Measurements from ENCODE around the gene USP20.

The USP20 gene

DNA sequence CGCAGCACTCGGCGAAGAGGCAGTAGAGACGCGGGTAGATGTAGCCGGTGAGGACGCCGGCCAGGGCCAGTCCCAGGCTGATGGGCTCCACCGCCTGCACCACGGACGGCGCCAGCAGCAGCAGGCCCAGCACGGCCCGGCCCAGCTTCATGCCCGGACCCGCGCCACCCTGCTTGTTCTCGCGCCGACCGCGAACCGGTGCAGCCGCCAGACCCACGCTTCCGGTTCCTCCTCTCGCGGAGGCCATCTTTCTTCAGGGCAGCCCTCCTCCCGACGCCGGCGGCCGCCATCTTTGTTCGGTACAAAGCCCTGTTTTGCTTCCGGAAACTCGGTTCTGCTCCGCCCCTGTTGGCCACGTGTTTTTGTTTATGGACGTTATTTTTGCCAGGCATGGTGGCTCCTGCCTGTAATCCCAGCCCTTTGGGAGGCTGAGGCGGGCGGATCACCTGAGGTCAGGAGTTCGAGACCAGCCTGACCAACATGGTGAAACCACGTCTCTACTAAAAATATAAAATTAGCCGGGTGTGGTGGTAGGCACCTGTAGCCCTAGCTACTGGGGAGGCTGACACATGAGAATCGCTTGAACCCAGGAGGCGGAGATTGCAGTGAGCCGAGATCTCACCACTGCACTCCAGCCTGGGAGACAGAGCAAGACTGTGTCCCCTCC is 11.2 kb upstream of the USP20 start, which contains the start of gene TOR1A:
Gene TOR1A (minus strand): TSS at position 202 of the 667 bp plus-strand sequence. CDS start 51 bp downstream, at position 151.
- DNase-seq, result peak; percentile 89 to 90

DNA sequence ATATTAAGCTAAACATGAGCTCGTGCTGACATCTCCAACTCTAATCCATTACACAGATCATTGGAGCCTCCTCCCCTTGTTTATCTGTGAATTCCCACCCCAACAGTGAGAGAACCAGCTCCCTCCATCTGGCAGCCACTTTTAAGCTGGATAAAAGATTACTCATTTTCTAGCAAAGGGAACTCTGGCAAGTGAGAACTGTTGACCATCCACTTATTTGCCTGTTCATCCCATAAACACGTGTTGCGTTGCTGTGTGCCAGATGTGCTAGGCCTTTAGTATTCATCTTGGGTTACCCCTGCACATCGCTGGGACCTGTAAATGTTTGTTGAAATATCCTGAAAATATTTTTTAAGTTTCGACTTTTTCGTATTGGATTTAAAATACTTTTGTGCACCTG is 8.9 kb upstream of the USP20 start:
- DNase-seq, result no peak

DNA sequence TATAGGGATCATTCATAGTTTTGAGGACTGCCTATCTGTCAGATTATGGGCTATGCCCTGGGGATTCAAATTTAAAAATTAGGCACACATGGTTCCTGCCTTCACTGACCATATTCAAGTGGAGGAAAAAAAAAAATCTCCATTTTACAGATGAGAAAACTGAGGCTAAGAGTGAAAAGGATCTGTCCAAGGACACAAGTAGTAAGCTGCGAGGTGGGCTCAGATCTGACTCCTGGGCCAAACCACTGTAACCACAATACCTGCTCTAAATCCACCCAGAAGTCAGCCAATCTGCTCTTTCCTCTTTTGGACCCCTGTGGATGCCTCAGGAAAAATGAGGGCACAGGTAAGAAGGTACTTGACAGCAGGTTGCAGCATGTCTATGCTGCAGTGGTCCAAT is 8.5 kb upstream of the USP20 start:
- no peak for DNase-seq

DNA sequence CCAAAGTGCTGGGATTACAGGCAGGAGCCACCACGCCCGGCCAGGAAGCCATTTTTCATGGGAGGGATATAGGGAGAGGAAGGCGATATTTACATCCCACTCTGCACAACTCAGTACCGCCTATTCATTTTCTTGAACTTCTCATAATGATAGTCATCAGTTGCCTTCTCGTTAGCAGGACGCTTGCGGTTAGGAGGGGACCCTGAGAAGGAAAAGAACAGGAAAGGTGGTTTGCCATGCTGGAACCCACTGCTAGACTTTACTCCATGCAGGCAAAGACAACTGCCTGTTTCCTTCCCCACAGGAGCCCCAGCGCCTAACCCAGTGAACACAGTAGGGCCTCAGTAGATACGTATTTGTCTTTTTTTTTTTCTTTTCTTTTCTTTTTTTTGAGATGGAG is 7.2 kb upstream of the USP20 start:
- DNase-seq, result no peak

DNA sequence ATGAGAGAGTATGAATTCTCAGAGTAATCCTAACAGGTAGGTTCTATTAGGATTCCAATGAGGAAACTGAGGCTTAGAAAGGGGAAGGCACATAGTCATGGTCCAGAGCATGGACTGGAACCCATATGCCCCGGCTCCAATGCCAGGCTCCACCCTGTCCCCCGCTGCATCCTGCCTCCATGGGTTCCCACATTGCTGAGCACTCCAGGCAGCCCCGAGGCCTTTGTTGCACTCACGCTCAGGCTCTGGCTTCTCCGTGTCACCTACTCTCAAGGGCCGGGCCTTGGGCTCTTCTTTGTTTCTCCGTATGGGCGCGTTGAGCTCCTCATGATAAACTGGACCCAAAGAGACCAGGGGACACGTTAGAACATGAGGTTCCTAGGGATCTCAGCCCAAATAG is 6.3 kb upstream of the USP20 start:
- DNase-seq, result no peak

DNA sequence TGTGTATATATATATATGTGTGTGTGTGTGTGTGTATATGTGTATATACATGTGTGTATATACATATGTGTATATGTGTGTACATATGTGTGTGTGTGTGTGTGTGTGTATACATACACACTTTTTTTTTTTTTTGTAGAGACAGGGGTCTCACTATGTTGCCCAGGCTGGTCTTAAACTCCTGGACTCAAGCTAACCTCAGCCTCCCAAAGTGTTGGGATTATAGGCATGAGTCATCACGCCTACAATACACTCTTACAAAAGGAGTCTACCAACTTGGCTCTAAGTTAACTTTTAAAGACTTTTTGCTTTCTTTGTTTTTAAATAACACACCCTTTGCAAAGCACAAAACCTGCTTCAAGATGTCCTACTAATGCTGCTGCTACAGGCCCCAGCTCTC is 2.3 kb upstream of the USP20 start:
- DNase-seq, result no peak

DNA sequence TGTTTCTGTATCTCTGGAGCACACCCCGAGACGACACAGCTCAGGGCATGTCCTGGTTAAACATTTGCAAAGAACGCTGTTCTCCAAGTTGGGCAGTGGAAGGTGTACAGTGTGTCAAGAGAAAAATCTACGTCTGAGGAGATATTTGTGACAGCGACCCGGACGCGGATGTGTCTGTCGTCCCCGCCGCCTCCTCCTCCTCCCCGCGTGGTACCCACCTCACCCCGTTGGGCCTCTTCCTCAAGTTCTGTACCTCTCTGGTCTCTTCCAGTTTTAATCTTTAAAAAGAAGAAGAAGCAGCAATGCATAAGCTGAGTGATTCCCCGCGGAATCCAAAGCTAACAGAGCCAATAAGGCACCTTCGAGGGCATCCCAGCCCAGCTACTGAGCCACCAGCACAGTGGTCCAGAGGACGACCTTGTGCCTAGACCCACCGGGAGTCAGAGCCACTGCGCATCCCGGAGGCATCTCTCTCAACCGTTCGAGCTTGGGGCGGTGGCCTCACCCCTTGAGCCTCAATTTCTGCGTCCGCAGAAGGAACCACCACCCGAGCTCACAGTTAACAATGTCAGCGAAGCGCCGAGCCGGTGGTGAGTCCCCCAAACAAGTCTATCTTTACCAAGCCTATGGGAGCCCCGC is 650 bp upstream of the USP20 start:
- peak; percentile 38 to 53 for DNase-seq

DNA sequence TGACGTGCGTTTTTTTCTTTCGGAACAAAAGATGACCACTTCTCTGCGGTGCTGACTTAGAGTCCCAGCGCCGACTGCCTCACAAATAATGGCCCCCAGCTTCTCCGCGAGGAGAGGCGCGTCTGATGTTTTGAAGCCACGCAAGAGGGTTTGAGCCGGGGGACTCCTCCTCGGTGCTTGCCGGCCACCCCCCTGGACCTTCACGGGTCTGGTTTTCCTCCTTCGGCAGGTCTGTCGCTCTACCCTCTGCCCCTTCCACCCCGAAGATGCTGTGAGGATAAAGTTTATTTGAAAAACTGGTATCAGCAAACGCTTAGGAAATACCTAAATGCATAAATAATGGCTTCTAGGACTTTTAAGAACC is 584 bp downstream of the USP20 start:
- no peak for DNase-seq

DNA sequence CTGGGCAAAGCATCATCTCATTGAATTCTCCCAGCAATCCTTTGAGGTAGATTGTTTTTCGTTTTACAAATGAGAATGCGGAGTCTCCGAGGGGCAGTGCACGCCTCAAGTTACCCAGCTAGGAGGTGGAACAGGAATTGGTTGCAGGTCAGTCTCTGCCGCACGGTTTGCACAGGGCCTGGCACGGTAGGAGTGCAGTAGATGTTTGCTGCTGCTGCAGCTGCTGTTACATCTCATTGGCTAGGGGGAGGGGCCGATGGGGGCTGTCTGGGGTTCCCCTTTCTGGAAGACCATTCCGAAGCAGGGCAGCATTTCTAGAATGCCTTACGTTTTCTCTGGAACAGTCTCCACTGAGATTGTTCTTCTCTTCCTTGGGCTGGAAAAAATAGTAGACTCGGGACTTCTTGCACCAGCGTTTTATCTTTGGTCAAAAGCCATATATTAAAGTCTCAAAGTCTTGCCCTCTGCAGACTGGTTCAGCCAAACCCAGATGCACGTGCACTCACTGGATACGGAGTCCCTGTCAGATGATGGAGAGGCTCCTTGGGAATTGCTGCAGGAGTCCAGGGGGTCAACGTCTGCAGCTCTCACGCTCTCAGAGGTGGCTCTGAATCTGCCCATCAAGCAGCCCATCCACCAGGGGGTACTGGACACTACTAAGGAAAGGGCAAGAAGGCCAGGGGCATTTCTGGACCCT is 1.2 kb downstream of the USP20 start:
- DNase-seq, result peak; percentile 47 to 56

DNA sequence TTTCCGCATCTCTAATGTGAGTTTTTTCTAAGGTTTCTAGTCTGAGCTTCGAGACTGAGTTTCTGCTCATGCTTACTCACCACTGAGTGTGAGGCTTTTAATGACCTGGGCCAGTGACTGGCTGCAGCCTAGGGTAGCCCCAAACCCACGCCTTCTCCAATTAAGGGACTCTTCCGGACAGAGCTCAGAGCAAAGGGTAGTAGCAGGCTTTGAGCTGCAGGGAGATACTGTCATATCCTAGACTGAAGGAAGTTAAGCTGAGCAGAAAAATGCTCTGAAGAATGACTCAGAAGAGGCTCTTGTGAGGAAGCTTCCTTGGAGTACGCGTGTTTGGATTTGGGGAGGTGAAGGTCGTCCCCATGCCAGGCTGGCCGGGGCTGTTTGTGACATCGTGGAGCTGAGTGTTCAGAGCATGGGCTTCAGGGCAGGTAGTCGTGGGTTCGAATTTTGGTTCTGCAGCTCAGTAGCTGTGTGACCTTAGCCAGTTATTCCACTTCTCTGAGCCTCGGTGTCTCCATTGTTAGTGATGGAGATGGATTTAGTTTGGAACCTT is 3.5 kb downstream of the USP20 start:
- no peak for DNase-seq

DNA sequence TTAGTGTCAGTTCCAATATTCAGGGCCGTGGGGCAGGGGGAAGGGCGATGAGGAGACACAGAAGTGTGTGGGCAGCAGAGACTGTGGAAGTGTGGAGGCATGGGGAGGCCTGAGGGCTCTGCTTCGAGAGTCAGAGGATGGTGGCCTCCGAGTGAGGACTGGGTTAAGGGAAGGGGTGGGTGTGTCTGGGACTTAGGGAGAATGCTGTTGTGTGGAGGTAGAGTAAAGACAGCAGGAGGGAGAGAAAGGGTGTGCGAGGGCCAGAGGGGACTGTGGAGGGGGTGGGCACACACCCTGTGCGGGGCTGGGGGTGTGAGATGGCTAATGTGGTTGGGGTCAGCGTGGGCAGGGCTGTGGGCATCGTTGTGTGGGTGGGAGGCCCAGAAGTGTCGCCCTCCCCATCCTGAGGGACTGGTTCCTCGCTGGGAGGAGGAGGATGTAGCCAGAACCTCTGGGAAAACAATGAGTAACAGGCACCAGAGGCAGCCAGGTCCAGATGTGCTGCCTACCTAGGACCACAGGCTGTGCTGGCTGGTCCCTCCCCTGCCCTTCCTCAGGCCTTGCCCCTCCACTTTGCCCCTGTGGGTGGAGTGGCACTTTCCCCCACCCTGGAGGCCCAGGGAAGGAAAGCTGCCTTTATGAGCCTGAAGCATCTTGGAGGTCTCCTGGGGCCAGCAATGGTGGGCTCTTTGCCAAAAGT is 4.2 kb downstream of the USP20 start:
- no peak for DNase-seq

DNA sequence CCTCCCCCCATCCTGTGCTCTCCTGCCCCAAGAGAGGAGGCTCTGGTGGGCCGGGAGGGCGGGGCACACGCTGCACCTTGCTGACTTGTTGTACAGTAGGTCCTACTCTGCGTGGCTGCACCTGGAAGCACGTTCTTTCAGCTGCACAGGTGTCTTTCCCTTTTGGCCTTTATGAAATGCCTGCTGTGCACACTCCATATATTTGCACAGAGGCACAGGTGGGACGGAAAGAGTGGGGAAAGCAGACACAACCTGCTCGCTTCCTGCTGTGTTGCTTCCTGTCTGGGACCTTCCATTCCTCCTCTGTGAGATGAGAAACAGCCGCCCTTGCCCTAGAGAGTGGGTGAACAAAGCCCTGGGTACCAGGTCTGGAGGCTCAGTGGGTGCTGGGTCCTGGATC is 4.8 kb downstream of the USP20 start:
- DNase-seq, result no peak

DNA sequence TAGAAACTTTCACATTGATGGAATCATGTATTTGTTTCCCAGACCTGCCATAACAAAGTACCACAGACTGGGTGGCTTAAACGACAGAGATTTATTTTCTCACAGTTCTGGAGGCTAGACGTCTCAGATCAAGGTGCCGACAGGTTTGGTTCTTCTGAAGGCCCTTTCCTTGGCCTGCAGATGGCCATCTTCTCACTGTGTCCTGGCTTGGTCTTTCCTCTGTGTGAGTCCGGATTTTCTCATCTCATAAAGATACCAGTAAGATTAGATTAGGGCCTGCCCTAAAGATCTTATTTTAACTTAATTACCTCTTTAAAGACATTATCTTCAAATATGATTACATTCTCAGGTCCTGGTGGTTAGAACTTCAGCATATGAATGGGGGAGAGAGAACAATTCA is 5.8 kb downstream of the USP20 start:
- no peak for DNase-seq

DNA sequence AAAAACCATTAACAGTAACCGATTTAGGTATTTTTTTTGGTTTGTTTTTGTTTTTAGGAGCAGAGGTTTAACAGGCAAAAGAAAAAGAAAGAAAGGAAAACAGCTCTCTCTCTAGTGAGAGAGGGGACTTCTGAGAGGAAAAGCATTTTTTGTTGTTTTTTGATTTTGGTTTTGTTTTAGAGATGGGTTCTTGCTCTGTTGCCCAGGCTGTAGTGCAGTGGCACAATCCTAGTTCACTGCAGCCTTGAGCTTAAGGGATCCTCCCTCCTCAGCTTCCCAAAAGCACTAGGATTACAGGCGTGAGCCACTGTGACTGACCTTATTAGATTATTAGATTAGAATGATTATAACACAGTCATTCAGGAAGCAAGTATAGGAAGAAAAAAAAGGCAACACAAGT is 10.1 kb downstream of the USP20 start:
- DNase-seq, result no peak

DNA sequence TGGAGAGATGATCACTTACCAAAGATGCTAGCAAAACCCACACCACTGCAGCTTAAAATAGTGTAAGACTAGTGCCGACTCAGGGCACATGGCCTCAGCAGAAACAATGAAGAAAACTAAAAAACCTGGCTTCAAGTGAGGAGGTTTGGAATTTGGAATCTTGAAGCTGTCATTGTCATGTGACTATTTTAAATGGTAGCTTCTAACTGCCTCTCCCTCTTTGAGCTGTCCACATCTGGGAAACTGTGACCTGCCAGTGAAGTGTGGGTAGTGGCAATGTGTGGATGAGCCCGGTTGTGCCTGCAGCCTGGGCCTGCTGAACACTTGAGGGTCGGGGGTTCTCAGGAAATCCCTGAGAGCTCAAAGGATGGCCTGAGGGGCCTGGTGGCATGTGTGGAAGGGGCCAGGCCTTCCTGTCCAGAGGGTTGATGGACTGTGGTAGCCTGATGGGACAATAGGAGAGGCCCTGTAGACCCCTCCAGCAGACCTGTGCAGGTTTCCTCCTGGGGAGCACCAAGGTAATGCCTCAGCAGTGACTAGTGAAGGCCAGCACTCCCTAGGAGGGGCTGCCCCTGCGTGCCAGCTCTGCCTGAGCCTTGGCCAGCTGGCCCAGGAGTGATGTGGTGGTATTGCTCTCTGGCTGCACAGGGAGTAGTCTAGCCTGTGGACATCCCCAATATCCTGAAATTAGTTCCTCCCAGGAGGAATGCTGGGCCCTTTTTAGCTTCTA is 13.6 kb downstream of the USP20 start:
- no peak for DNase-seq

DNA sequence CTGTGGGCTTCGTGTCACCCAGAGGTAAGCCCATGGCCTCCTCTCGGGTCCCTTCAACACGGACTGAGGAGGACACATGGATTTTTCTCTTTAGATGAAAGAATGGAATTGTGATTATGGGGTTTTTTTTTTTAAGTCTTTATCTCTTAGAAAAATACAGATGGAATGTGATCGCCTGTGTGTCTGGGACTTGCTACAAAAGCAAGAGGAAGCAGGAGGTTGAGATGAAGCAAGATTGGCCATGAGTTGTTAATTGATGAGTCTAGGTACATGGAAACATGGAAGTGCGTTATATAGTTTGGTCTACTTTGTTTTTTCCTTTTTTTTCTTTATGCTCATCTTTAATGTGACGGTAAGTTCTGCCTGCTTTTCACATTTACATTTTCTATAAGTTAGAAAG is 14.6 kb downstream of the USP20 start:
- no peak for DNase-seq

DNA sequence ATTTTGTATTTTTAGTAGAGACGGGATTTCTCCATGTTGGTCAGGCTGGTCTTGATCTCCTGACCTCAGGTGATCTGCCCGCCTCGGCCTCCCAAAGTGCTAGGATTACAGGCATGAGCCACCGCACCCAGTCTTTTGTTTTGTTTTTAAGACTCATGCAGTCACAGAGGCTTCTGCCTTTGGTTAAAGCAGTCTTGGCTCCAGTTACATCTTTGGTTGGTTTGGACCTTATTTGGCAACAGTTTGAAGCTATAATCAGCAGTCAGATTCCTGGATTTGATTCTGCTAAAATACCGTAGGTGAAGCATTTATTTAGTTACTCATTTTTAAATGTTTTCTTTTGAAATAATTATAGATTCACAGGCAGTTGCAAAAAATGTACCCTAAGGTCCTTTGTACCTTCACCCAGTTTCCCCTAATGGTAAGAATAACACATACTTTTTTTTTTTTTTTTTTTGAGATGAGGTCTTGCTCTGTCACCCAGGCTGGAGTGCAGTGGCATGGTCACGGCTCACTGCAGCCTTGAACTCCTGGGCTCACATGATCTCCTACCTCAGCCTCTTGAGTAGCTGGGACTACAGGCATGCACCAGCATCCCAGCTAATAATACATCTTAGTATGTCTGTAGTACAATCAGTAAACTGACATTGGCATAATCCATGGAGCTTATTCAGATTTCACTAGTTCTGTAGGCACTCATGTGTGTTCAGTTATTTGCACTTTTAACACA is 15.7 kb downstream of the USP20 start:
- DNase-seq, result no peak

DNA sequence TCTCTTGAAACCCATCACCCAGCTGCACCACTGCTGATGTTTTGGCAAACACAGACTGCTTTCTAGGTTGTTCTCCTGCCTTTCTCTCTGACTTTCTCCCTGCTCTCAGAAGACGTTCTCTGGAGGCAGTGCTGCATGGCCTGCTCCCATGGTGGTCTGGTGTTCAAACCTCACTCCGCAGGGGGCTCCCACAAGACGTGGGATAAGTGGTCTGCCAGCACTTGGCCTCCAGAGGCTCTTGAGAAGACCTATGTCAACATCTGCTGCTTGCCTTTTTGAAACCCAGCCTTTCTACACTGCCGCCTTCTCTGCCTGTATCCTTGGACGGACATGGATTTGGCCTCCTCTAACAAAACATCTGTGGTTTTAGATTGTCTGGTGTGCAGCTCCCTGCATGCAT is 16.6 kb downstream of the USP20 start:
- no peak for DNase-seq

DNA sequence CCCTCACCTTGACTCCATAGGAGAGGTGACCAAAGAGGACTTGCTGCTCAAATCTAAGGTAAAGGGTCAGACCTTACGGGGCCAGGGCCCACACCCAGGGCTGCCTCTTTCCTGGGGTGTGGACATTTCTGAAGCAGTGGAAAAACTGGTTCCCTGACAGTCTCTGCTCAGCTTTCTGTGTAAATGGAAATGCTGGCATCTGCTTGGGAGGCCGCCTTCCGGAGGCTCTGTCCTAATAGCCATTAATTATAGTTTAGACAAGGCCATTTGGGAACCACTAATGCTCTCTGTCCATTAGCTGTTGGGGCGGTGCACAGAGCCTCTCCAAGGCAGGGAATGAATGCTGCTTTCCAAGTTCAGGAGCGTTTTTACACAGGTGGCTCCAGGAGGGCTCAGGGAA is 17.3 kb downstream of the USP20 start:
- no peak for DNase-seq

DNA sequence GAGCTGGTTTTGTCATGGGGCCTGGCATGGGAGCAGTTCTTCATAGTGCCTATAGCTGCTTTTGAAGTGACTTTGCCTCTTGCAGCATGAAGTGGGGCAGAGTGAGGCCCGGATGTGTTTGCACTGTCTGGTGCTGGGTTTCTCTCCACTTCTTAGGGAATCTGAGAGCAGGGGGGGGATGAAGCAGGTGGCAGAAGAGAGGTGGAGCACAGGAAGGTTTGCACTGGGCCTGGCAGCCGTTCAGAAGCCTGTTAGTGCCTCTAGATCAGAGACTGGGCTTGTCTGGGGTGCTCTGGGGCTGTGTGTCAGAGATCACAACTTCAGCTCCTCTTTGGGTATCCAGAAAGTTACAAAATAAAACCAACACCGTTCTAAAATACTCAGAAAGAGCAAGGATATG is 18.4 kb downstream of the USP20 start:
- no peak for DNase-seq

DNA sequence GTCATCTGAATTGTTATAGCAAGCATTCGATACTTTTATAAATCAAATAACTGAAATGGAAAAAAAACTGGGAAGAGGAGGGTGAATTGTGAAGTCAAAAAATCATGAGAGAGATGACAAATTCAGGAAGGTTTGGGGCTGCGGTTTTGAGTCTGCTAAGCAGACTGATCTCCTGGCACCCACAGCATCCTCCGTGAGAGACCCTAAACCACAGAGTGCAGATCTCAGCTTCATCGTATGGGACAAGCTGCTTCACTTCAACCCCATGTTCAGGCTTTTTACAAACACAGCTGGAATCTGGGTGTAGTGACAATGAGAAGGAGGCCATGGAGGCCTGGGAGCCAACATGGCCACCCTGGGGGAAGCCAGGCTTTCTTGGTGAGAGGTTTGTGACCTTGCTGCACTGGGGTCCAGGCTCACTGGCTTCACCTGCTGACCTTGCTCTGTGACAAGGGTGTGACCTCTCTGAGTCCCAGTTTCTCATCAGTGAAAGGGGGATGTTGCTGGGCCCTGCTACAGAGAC is 19.4 kb downstream of the USP20 start:
- DNase-seq, result no peak

DNA sequence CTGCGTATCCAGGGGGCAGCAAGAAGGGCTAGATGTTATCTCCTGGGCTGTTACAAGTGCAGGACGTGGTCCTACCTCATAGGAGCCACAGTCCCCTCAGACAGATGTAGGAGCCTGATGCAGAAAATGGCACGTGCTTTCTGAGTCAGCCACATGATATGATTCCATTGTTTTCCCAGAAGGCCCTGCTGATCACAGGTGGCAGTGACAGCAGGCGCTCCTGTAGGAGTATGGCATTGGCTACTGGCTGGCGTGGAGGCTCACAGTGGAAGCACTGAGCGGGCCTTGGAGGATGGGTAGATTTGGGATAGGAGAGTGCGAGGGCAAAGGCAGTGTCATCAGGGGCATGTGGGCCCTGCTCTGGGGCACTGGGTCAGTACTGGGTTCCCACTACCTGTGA is 21.9 kb downstream of the USP20 start:
- DNase-seq, result no peak
